ENCODE results near the gene MIPEP. TPM values are rescaled to one million over a fixed set of nuclear protein-coding genes. Genes with fewer than 3 reads are reported as not detected.

Gene MIPEP
- total RNA-seq, 2 donors from 2014 or later = 26.2 to 27.1 TPM

- no peak for DNase-seq (ENCODE audit: low spot score)
- Histone ChIP-seq H3K36me3 (no peaks in the 10 kb centered on the region), H3K27me3 (replicated peaks; ENCODE audit: insufficient read depth) (no peaks in the 10 kb centered on the region), H3K27ac (no peak overlapping the region), H3K4me3 (peak overlapping the region; percentile 1 to 9), H3K4me1 (replicated peaks) (no peaks in the 10 kb centered on the region), H3K9me3 (no peaks in the 10 kb centered on the region)
- TF ChIP-seq CTCF (IDR thresholded peaks at IDR 0.05) (no peak), POLR2AphosphoS5 (IDR thresholded peaks at IDR 0.05) (no peak), POLR2A (IDR thresholded peaks at IDR 0.05) (no peak)
- intact Hi-C loops (cut with DNase I) = loop anchor here (5.0 kb wide), 1 partner anchor 157 kb away; no protein-coding TSS in a partner anchor
- 79% methylated on average over 17 of the region's 19 CpGs for WGBS
Measured at GRCh38 chr13:23715092-23715761, 174.0 kb downstream of the MIPEP start.

GRCh38 chr13:23714672-23715071 is 174.5 kb downstream of the MIPEP start:
- Histone ChIP-seq H3K27ac (no peak overlapping the region), H3K4me1 (replicated peaks) (no peaks in the 10 kb centered on the region), H3K9me3 (no peaks in the 10 kb centered on the region), H3K4me3 (no peak overlapping the region), H3K36me3 (no peaks in the 10 kb centered on the region), H3K27me3 (replicated peaks; ENCODE audit: insufficient read depth) (no peaks in the 10 kb centered on the region)
- no peak for DNase-seq (ENCODE audit: low spot score)
- TF ChIP-seq POLR2AphosphoS5 (IDR thresholded peaks at IDR 0.05) (no peak), POLR2A (IDR thresholded peaks at IDR 0.05) (no peak), CTCF (IDR thresholded peaks at IDR 0.05) (no peak)
- WGBS = 86% methylated on average over 5 of the region's 5 CpGs
- intact Hi-C loops (cut with DNase I) = loop anchor here (5.0 kb wide), 1 partner anchor 158 kb away; no protein-coding TSS in a partner anchor

GRCh38 chr13:23711355-23711754 is 177.8 kb downstream of the MIPEP start:
- no peak overlapping the region for H3K4me3 ChIP-seq
- no peak overlapping the region for H3K27ac ChIP-seq
- H3K9me3 ChIP-seq = no peaks in the 10 kb centered on the region
- no peaks in the 10 kb centered on the region for H3K27me3 ChIP-seq (replicated peaks; ENCODE audit: insufficient read depth)
- intact Hi-C loops (cut with DNase I) = no loop called here
- WGBS = 92% methylated on average over 3 of the region's 3 CpGs
- no peaks in the 10 kb centered on the region for H3K4me1 ChIP-seq (replicated peaks)
- TF ChIP-seq CTCF (IDR thresholded peaks at IDR 0.05) (no peak), POLR2AphosphoS5 (IDR thresholded peaks at IDR 0.05) (no peak)
- no peak for DNase-seq (ENCODE audit: low spot score)
- no peaks in the 10 kb centered on the region for H3K36me3 ChIP-seq

GRCh38 chr13:23710366-23710765 is 178.8 kb downstream of the MIPEP start:
- H3K27ac ChIP-seq = no peak overlapping the region
- no peak for DNase-seq (ENCODE audit: low spot score)
- no peaks in the 10 kb centered on the region for H3K9me3 ChIP-seq
- H3K27me3 ChIP-seq (replicated peaks; ENCODE audit: insufficient read depth) = no peaks in the 10 kb centered on the region
- 84% methylated on average over 1 of the region's 1 CpG for WGBS
- no peaks in the 10 kb centered on the region for H3K4me1 ChIP-seq (replicated peaks)
- intact Hi-C loops (cut with DNase I) = no loop called here
- no peak for TF ChIP-seq POLR2AphosphoS5 (IDR thresholded peaks at IDR 0.05)
- TF ChIP-seq POLR2A (IDR thresholded peaks at IDR 0.05) = no peak
- TF ChIP-seq CTCF (IDR thresholded peaks at IDR 0.05) = no peak
- H3K36me3 ChIP-seq = no peaks in the 10 kb centered on the region
- H3K4me3 ChIP-seq = no peak overlapping the region

- H3K27me3 ChIP-seq (replicated peaks; ENCODE audit: insufficient read depth) = no peaks in the 10 kb centered on the region
Measured at GRCh38 chr13:23709536-23709935, 179.7 kb downstream of the MIPEP start.

More at GRCh38 chr13:23709536-23709935, 179.7 kb downstream of the MIPEP start:
- intact Hi-C loops (cut with DNase I) = loop anchor here (5.0 to 10.0 kb wide), 2 partner anchors 132 to 245 kb away; no protein-coding TSS in a partner anchor
- DNase-seq (ENCODE audit: low spot score) = no peak
- H3K36me3 ChIP-seq = no peaks in the 10 kb centered on the region
- H3K27ac ChIP-seq = no peak overlapping the region
- WGBS = 67% methylated on average over 1 of the region's 1 CpG
- H3K4me1 ChIP-seq (replicated peaks) = no peaks in the 10 kb centered on the region
- H3K4me3 ChIP-seq = no peak overlapping the region
- TF ChIP-seq POLR2AphosphoS5 (IDR thresholded peaks at IDR 0.05) (no peak), POLR2A (IDR thresholded peaks at IDR 0.05) (no peak), CTCF (IDR thresholded peaks at IDR 0.05) (no peak)
- no peaks in the 10 kb centered on the region for H3K9me3 ChIP-seq

Measured in prostate gland (tissue), 2 donors.